Activated CD4-positive, CD25-positive, alpha-beta regulatory T cell (primary cell): ENCODE data around the gene RAD23A.
A peak's percentile ranks its signal among the peaks of the same experiment; 100 is the strongest.
"Not testable (repeated sequence)": the region's sequence is repeated elsewhere in the genome, so short reads cannot be mapped to it uniquely, and the experiment has no call there.

Experiments used
- DNase-seq, 4 experiments: peaks; one replicate each; lab custom pipeline; 2025; lab: John Stamatoyannopoulos, UW

The RAD23A gene

GRCh38 chr19:12955575-12955974, 9.9 kb downstream of the RAD23A start:
- DNase-seq: not testable (repeated sequence)

DNA sequence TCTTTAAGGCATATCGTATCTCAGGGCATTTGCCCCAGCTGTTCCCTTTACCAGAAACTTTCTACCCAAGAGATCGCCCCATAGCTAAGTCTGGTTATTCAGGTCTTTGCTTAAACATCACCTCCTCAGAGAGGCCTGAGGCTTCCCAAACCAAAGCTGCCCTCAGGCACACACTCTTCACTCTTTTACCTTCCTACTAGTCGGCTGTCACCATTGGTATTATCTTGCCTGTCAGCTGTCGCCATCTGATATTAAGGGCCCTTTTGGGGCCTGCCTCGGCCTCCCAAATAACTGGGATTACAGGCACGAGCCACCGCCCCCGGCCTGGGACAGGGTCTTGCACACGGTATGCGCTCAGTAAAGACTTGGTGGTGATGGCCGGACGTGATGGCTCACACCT, 10.3 kb downstream of the RAD23A start:
- DNase-seq: no peak

DNA sequence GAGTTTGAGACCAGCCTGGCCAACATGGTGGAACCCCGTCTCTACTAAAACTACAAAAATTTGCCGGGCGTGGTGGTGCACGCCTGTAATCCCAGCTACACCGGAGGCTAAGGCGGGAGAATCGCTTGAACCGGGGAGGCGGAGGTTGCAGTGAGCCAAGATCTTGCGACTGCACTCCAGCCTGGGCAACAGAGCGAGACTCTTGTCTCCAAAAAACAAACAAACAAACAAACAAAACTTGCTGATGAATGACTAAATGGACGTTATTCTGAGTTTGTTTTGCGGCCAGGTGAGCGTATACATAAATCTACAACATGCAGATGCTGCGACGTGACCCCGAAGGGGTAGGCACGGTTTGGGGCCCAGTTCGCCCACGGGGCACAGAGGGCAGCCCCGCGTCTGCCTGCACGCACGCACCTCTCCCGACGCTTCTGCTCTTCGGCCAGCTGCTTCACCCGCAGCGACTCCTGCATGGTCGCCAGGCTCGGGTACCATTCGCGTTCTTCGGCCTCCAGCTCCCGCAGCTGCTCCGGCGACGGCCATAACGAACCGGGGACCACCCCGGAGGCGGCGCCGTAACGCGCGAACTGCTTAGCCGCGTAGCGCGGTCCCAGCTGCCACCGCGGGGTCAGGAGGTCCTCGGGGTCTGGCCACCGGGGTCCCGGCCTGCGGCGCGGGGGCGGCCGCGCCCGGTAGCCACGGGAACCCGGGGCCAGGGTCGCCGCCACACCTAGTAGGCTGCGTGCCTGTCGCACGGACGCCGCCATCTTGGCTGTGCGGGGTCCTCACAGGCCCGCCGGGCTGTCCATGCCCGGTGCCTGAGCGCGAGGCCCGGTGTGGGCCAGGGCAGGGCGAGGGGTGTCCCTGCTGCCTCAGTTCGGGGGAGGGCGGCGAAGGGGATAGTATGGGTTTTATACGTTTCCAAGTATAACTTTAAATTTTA, 11.1 kb downstream of the RAD23A start, which contains the start of gene GADD45GIP1:
Gene GADD45GIP1, minus strand, starts transcription at position 778 of the 943 bp plus-strand sequence. Its CDS starts 11 bp downstream, at position 767.
- DNase-seq: peak; percentile 65 to 70 (median 68)

GRCh38 chr19:12957389-12957952, 11.8 kb downstream of the RAD23A start:
- not testable (repeated sequence) for DNase-seq

DNA sequence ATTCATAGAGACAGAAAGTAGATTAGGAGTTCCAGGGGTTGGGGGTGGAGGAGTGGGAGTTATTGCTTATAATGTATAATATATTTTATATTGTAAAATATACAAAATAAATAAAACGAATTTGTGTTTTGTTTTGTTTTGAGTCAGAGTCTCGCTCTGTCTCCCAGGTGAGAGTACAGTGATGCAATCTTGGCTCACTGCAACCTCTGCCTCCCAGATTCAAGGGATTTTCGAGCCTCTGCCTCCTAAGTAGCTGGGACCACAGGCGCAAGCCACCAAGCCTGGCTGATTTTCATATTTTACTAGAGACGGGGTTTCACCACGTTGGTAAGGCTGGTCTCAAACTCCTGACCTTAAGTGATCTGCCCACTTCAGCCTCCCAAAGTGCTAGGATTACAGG, 13.8 kb downstream of the RAD23A start:
- DNase-seq: no peak

DNA sequence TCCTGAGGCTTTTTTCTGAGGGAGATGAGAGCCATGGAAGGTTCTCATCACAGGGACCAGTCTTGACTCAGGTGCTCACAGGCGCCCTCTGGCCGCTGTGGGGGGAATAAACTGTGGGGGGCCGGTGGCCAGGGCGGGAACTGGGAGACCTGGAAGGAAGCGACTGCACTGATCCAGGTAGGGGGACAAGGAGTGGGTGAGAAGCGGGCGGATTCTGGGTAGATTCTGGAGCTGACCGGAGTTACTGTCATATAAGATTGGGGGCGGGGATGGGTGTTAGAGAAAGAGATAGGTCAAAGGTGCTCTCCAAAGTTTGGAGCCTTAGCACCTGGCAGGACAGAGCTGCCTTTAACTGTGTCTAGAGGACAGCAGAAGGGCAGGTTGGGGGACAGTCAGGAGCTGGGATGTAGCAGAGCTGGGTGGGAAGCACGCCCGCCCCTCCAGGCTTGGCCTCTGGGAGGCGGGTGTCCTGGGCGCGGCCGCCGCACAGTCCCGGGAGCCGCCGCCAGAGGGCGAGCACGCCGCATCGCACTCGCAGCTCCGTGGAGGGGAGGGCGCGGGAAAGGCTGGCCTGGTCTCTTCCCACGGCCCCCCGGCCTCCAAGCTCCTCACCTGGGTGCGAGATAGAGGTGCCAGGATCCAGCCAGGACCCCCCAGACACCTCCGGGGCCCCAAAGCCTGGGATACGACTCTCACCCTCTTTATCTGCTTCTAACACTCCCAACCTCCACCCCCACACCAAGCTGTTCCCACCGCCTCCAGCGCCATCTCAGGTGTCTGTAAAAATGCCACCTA, 19.6 kb downstream of the RAD23A start:
- DNase-seq: peak; percentile 62 to 83 (median 70)

GRCh38 chr19:12965812-12966135, 20.1 kb downstream of the RAD23A start:
- no peak for DNase-seq

- no peak for DNase-seq
Measured at GRCh38 chr19:12967907-12968306, 22.2 kb downstream of the RAD23A start.

DNA sequence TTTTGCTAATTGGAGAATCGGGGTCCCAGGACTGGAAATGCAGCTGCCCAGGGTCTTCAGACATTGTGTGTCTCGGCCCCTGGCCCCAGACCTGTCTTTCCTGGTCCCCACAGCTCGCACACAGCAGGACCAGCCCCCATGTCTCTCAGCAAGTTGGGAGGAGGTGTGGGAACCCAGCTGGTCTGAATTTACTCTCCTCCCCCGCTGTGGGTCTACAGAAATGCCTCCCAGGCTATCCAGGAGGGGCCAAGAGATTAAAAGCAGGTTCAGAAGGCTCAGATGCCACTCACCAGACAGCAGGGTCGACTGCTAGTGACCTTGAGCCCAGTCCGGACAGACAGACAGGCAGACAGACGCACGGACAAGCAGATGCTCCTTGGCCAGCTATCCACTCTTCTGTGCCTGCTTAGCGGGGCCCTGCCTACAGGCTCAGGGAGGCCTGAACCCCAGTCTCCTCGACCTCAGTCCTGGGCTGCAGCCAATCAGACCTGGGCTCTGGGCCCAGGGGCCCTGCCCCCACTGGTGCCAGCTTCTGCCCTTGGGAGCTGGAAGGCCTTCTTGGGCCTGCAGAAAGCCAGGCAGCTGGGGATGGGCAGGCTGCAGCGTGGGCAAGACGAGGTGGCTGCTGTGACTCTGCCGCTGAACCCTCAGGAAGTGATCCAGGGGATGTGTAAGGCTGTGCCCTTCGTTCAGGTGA, 23.8 kb downstream of the RAD23A start, which contains the start of gene DAND5:
Gene DAND5, plus strand, starts transcription at position 285 of the 697 bp plus-strand sequence. Its CDS starts 85 bp downstream, at position 370.
- no peak for DNase-seq

- no peak for DNase-seq
Measured at GRCh38 chr19:12970070-12970820, 24.6 kb downstream of the RAD23A start.

DNA sequence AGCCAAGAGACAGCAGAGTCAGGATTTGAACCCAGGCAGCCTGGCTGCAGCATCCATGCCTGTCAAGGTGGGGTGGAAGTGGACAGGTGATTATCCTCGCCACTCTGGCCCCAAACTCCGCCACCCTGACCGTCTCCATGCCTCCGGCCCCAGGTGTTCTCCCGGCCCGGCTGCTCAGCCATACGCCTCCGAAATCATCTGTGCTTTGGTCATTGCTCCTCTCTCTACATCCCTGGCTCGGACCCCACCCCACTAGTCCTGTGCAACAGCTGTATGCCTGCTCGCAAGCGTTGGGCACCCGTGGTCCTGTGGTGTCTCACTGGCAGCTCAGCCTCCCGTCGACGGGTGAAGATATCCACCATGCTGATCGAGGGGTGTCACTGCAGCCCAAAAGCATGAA, 27.6 kb downstream of the RAD23A start:
- no peak for DNase-seq

DNA sequence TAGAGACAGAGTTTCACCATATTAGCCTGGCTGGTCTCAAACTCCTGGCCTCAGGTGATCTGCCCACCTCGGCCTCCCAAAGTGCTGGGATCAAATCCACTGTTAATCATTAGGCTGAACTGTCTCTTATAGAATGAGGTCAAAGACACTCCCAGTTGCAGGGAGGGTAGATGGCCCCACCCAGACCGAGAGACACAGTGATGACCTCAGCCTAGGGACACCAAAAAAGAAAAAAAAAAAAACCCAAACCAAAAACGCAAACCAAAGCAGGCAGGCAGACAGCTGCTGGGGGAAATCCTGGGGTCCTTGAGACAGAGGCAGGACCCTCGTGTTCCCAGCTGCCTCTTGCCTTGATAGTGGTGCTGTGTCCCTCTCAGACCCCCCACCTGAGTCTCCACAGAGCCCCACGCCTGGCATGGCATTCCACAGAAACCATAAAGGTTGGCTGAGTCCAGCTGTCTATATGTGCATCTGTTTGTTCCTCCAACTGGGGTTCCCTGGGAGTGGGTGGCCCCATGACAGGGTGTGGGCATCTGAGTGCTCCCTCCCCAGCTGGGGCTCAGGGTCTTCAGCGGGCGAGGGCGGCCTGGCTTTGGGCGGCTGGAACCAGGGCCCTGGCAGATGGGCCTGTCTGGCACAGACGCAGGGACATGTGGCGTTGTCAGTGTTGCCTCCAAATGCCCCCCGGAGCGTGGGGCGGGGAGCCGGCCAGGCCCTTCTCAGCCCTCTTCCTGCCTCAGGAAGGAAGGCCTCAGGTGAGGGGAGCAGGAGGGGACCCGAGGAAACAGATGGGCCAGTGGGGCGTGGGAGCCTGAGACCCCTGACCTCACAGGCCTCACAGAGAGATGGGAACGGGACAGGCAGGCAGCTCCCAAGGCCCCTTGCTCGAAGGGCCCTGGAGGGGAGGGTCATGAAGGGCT, 28.9 kb downstream of the RAD23A start:
- no peak for DNase-seq

GRCh38 chr19:12975221-12975741, 29.6 kb downstream of the RAD23A start:
- no peak for DNase-seq

GRCh38 chr19:12976109-12976508, 30.4 kb downstream of the RAD23A start:
- not testable (repeated sequence) for DNase-seq

- DNase-seq: no peak
Measured at GRCh38 chr19:12979974-12980373, 34.3 kb downstream of the RAD23A start.

- DNase-seq: no peak
Measured at GRCh38 chr19:12982648-12983047, 37.0 kb downstream of the RAD23A start.

GRCh38 chr19:12983091-12983490, 37.4 kb downstream of the RAD23A start:
- no peak for DNase-seq

- DNase-seq: peak; percentile 57 to 68 (median 68)
Measured at GRCh38 chr19:12983542-12984142, 38.0 kb downstream of the RAD23A start.

GRCh38 chr19:12984143-12984627, 38.5 kb downstream of the RAD23A start:
- no peak for DNase-seq
